Neuronal stem cell (in vitro differentiated cells): ENCODE data around the gene ACTN1.
A peak's percentile ranks its signal among the peaks of the same experiment; 100 is the strongest.

ENCODE experiments used
- DNase-seq: peaks from one replicate; pipeline ENCODE4 v3.0.0-alpha.2; 2013; ENCODE audit warnings: low spot score
- H2AFZ ChIP-seq: one replicate; pipeline ENCODE4 v1.6.1; 2013; ENCODE audit warnings: mild to moderate bottlenecking, low read length, inconsistent platforms
- H2AK5ac ChIP-seq: 2 replicates; pipeline ENCODE4 v1.6.1; 2013; ENCODE audit warnings: low read depth, mild to moderate bottlenecking, inconsistent platforms, low read length, moderate library complexity, mixed read lengths
- H2BK120ac ChIP-seq: 2 replicates; pipeline ENCODE4 v1.6.1; 2013; ENCODE audit warnings: low read depth, mild to moderate bottlenecking, inconsistent platforms, low read length, moderate library complexity, mixed read lengths
- H2BK12ac ChIP-seq: one replicate; pipeline ENCODE4 v1.6.1; 2013; ENCODE audit warnings: low read length, inconsistent platforms
- H2BK15ac ChIP-seq: 2 replicates; pipeline ENCODE4 v1.6.1; 2013; ENCODE audit warnings: mild to moderate bottlenecking, low read length, inconsistent platforms, mixed read lengths
- H2BK5ac ChIP-seq: one replicate; pipeline ENCODE4 v1.6.1; 2013; ENCODE audit warnings: inconsistent platforms, mild to moderate bottlenecking, low read length, moderate library complexity
- H3K14ac ChIP-seq: one replicate; pipeline ENCODE4 v1.6.1; 2013; ENCODE audit warnings: low read length, inconsistent platforms
- H3K18ac ChIP-seq: 2 replicates; pipeline ENCODE4 v1.6.1; 2013; ENCODE audit warnings: low read length, inconsistent platforms
- H3K23ac ChIP-seq: 2 replicates; pipeline ENCODE4 v1.6.1; 2013; ENCODE audit warnings: low read depth, mild to moderate bottlenecking, mixed read lengths, low read length, inconsistent platforms; ENCODE audit not compliant: poor library complexity
- H3K27ac ChIP-seq: replicated peaks from 3 replicates; pipeline ENCODE4 v1.5.1; 2013; ENCODE audit warnings: low read length, inconsistent platforms
- H3K27me3 ChIP-seq, 3 experiments: 2 replicates each; pipeline ENCODE4 v1.6.1; 2013; ENCODE audit warnings: low read length in 3 of 3, mild to moderate bottlenecking in 2 of 3, inconsistent platforms in 1 of 3, low read depth in 1 of 3, mixed read lengths in 1 of 3, moderate library complexity in 1 of 3; ENCODE audit not compliant: control insufficient read depth in 3 of 3, insufficient read depth in 3 of 3
- H3K36me3 ChIP-seq, 2 donors: replicated peaks in 1 of 2; 2 replicates each; pipeline ENCODE4 v1.6.1; 2013; ENCODE audit warnings: low read length in 2 of 2; ENCODE audit not compliant: control insufficient read depth in 2 of 2, insufficient read depth in 2 of 2
- H3K4ac ChIP-seq: 2 replicates; pipeline ENCODE4 v1.6.1; 2013; ENCODE audit warnings: inconsistent platforms, mild to moderate bottlenecking, low read length, moderate library complexity
- H3K4me1 ChIP-seq, 2 donors: 1 replicate in 1 of 2; 2 replicates in 1 of 2; pipeline ENCODE4 v1.6.1; 2013; ENCODE audit warnings: low read length in 2 of 2, low read depth in 1 of 2; ENCODE audit not compliant: control insufficient read depth in 2 of 2, insufficient read depth in 1 of 2
- H3K4me2 ChIP-seq: one replicate; pipeline ENCODE4 v1.6.1; 2013; ENCODE audit warnings: mild to moderate bottlenecking, low read length, inconsistent platforms; ENCODE audit not compliant: insufficient read depth, poor library complexity, severe bottlenecking
- H3K4me3 ChIP-seq, 2 donors: 2 replicates each; pipeline ENCODE4 v1.5.1; 2013; ENCODE audit warnings: low read length in 2 of 2, mild to moderate bottlenecking in 2 of 2, inconsistent platforms in 1 of 2, moderate library complexity in 1 of 2
- H3K79me1 ChIP-seq: one replicate; pipeline ENCODE4 v1.6.1; 2013; ENCODE audit warnings: low read depth, mild to moderate bottlenecking, inconsistent platforms, low read length, moderate library complexity
- H3K9ac ChIP-seq: one replicate; pipeline ENCODE4 v1.6.1; 2013; ENCODE audit warnings: mild to moderate bottlenecking, low read depth, low read length, inconsistent platforms; ENCODE audit not compliant: poor library complexity
- H3K9me3 ChIP-seq, 2 donors: replicated peaks in 1 of 2; 2 replicates each; pipeline versions ENCODE3 to v1.6.1; 2013; ENCODE audit warnings: low read length in 2 of 2, mild to moderate bottlenecking in 2 of 2, inconsistent platforms in 1 of 2, low read depth in 1 of 2, mixed read lengths in 1 of 2, moderate library complexity in 1 of 2; ENCODE audit not compliant: control insufficient read depth in 2 of 2, insufficient read depth in 1 of 2
- H4K8ac ChIP-seq: one replicate; pipeline ENCODE4 v1.6.1; 2013; ENCODE audit warnings: low read depth, mild to moderate bottlenecking, inconsistent platforms, low read length, moderate library complexity
- H4K91ac ChIP-seq: one replicate; pipeline ENCODE4 v1.6.1; 2013; ENCODE audit warnings: low read length, low read depth, mild to moderate bottlenecking, inconsistent platforms; ENCODE audit not compliant: poor library complexity
- WGBS, 2 donors: extraction: QIAGEN DNeasy Blood & Tissue Kit; methylation state at CpG; one replicate each; pipeline ENCODE4 v1.1.7; 2013; ENCODE audit warnings: missing lambda C conversion rate in 2 of 2, mixed read lengths in 1 of 2; ENCODE audit not compliant: insufficient read length in 2 of 2, insufficient replicate concordance in 1 of 2; ENCODE audit errors: extremely low coverage in 2 of 2; 5-methylcytosine and 5-hydroxymethylcytosine counted together

ACTN1 gene

GRCh38 chr14:68924186-68925158 lies 54.6 kb downstream of the ACTN1 start:
- Histone ChIP-seq H3K18ac (no peak overlapping the region), H3K4ac (no peak overlapping the region), H3K14ac (no peak overlapping the region), H4K8ac (no peak overlapping the region), H3K4me3 (no peak overlapping the region), H2BK15ac (no peak overlapping the region), H2AFZ (no peak overlapping the region), H3K27ac (peak overlapping the region; percentile 8), H2BK12ac (no peak overlapping the region), H3K23ac (no peak overlapping the region), H3K27me3 (no peaks in the 10 kb centered on the region), H3K9ac (no peak overlapping the region), H3K4me2 (no peak overlapping the region), H4K91ac (no peak overlapping the region), H2BK120ac (no peak overlapping the region), H3K9me3 (peaks cover 0 to 11% of the 10 kb centered on the region in 2 donors), H3K79me1 (peaks cover 7% of the 10 kb centered on the region), H3K36me3 (peaks cover 18 to 44% of the 10 kb centered on the region in 2 donors), H3K4me1 (peaks cover 2 to 28% of the 10 kb centered on the region in 2 donors), H2BK5ac (no peak overlapping the region), H2AK5ac (no peak overlapping the region)
- WGBS, 2 donors, result no CpG with 5 or more reads among the region's 12 CpGs
- DNase-seq, result no peak

- Histone ChIP-seq H3K4ac (no peak overlapping the region), H3K18ac (peak overlapping the region; percentile 24), H2BK12ac (no peak overlapping the region), H3K36me3 (peaks cover 23 to 57% of the 10 kb centered on the region in 2 donors), H3K9ac (no peak overlapping the region), H2BK5ac (no peak overlapping the region), H3K4me2 (no peak overlapping the region), H2AK5ac (no peak overlapping the region), H2BK15ac (no peak overlapping the region), H2BK120ac (no peak overlapping the region), H3K14ac (no peak overlapping the region), H3K23ac (no peak overlapping the region), H3K4me1 (peaks cover 2 to 23% of the 10 kb centered on the region in 2 donors), H3K9me3 (peaks cover 0 to 11% of the 10 kb centered on the region in 2 donors), H3K4me3 (no peak overlapping the region), H3K27me3 (no peaks in the 10 kb centered on the region), H3K27ac (peak overlapping the region; percentile 24), H4K8ac (no peak overlapping the region), H2AFZ (no peak overlapping the region), H4K91ac (no peak overlapping the region), H3K79me1 (peaks cover 7% of the 10 kb centered on the region)
- no CpG with 5 or more reads among the region's 7 CpGs for WGBS, 2 donors
- DNase-seq, result no peak
Observed at GRCh38 chr14:68922886-68923285, 56.2 kb downstream of the ACTN1 start.

- Histone ChIP-seq H3K23ac (peak overlapping the region; percentile 17), H2BK120ac (no peak overlapping the region), H2AFZ (no peak overlapping the region), H3K27ac (no peak overlapping the region), H2BK12ac (no peak overlapping the region), H4K8ac (no peak overlapping the region), H3K4me2 (no peak overlapping the region), H3K4me3 (no peak overlapping the region), H2BK5ac (no peak overlapping the region), H3K4ac (no peak overlapping the region), H2BK15ac (no peak overlapping the region), H3K9ac (peak overlapping the region; percentile 15), H3K27me3 (no peaks in the 10 kb centered on the region), H3K18ac (peak overlapping the region; percentile 68), H3K4me1 (peaks cover 2 to 22% of the 10 kb centered on the region in 2 donors), H4K91ac (no peak overlapping the region), H3K9me3 (peaks cover 0 to 11% of the 10 kb centered on the region in 2 donors), H3K79me1 (peaks cover 7% of the 10 kb centered on the region), H2AK5ac (no peak overlapping the region), H3K36me3 (peaks cover 25 to 63% of the 10 kb centered on the region in 2 donors), H3K14ac (no peak overlapping the region)
- DNase-seq, result no peak
- WGBS, 2 donors, result no CpG with 5 or more reads among the region's 6 CpGs
Observed at GRCh38 chr14:68922201-68922621, 56.9 kb downstream of the ACTN1 start.

- H4K8ac ChIP-seq, result no peak overlapping the region
- H3K14ac ChIP-seq, result no peak overlapping the region
- H3K4me1 ChIP-seq, result peaks cover 2 to 22% of the 10 kb centered on the region in 2 donors
- DNase-seq, result no peak
- H2BK5ac ChIP-seq, result no peak overlapping the region
- H2AK5ac ChIP-seq, result no peak overlapping the region
- H3K4me3 ChIP-seq, result no peak overlapping the region
- no peak overlapping the region for H4K91ac ChIP-seq
- H2BK15ac ChIP-seq, result no peak overlapping the region
- H3K36me3 ChIP-seq, result peaks cover 27 to 66% of the 10 kb centered on the region in 2 donors
- H3K79me1 ChIP-seq, result peaks cover 7% of the 10 kb centered on the region
- H3K9ac ChIP-seq, result no peak overlapping the region
- H3K18ac ChIP-seq, result no peak overlapping the region
- no peak overlapping the region for H2BK120ac ChIP-seq
- no peak overlapping the region for H3K4me2 ChIP-seq
- H2BK12ac ChIP-seq, result no peak overlapping the region
- H3K23ac ChIP-seq, result no peak overlapping the region
- no peak overlapping the region for H3K4ac ChIP-seq
- H2AFZ ChIP-seq, result no peak overlapping the region
- H3K27ac ChIP-seq, result no peak overlapping the region
- peaks cover 0 to 11% of the 10 kb centered on the region in 2 donors for H3K9me3 ChIP-seq
- no peaks in the 10 kb centered on the region for H3K27me3 ChIP-seq
Observed at GRCh38 chr14:68921666-68922065, 57.4 kb downstream of the ACTN1 start.
